ENCODE measurements around the gene MMP19.
A peak's percentile ranks its signal among the peaks of the same experiment; 100 is the strongest.

The MMP19 gene

GRCh38 chr12:55818140-55818728, 24.5 kb downstream of the MMP19 start:
- TF ChIP-seq SPI1 (IDR thresholded peaks at IDR 0.05; ENCODE audit: low read depth, low read length): no peak
- no peak for TF ChIP-seq POLR2AphosphoS5 (IDR thresholded peaks at IDR 0.05; ENCODE audit: low read depth, low read length)
- peak; percentile 57; the same call in 1 of the 2 replicates for TF ChIP-seq POLR2A (IDR thresholded peaks at IDR 0.05; ENCODE audit: low read depth, low read length)
- no peak for TF ChIP-seq PAX5 (IDR thresholded peaks at IDR 0.05; ENCODE audit: insufficient read depth, low read length, severe bottlenecking)
- FAIRE-seq (no peak), DNase-seq (ENCODE audit: insufficient read length, low spot score) (no peak)

- TF ChIP-seq TAF1 (IDR thresholded peaks at IDR 0.05; ENCODE audit: low read depth, low read length) (peak; percentile 85), SPI1 (IDR thresholded peaks at IDR 0.05; ENCODE audit: low read depth, low read length) (peak; percentile 87), PAX5 (IDR thresholded peaks at IDR 0.05; ENCODE audit: insufficient read depth, low read length, severe bottlenecking) (no peak), POU2F2 (IDR thresholded peaks at IDR 0.05; ENCODE audit: low read depth, low read length) (peak; percentile 46; the same call in 1 of the 2 replicates), POLR2AphosphoS5 (IDR thresholded peaks at IDR 0.05; ENCODE audit: low read depth, low read length) (peak; percentile 91), POLR2A (IDR thresholded peaks at IDR 0.05; ENCODE audit: low read depth, low read length) (peak; percentile 83)
- peak; percentile 86 for DNase-seq (ENCODE audit: insufficient read length, low spot score)
- FAIRE-seq: peak; percentile 99
These were observed 25.2 kb downstream of the MMP19 start, which contains the start of the genes ORMDL2 and SARNP for GRCh38 chr12:55817345-55818139. ORMDL2 (plus strand) TSS chr12:55818041; CDS start chr12:55819000, 959 bp downstream. SARNP (minus strand) TSS chr12:55817724; CDS start chr12:55817701, 23 bp downstream.

- FAIRE-seq (no peak), DNase-seq (ENCODE audit: insufficient read length, low spot score) (no peak)
- TF ChIP-seq SPI1 (IDR thresholded peaks at IDR 0.05; ENCODE audit: low read depth, low read length) (no peak), POLR2A (IDR thresholded peaks at IDR 0.05; ENCODE audit: low read depth, low read length) (no peak), POU2F2 (IDR thresholded peaks at IDR 0.05; ENCODE audit: low read depth, low read length) (no peak), PAX5 (IDR thresholded peaks at IDR 0.05; ENCODE audit: insufficient read depth, low read length, severe bottlenecking) (no peak), POLR2AphosphoS5 (IDR thresholded peaks at IDR 0.05; ENCODE audit: low read depth, low read length) (no peak)
These were observed 25.8 kb downstream of the MMP19 start for GRCh38 chr12:55816881-55817344.

- FAIRE-seq: no peak
- no peak for DNase-seq (ENCODE audit: insufficient read length, low spot score)
- TF ChIP-seq POLR2AphosphoS5 (IDR thresholded peaks at IDR 0.05; ENCODE audit: low read depth, low read length): no peak
- TF ChIP-seq SPI1 (IDR thresholded peaks at IDR 0.05; ENCODE audit: low read depth, low read length): no peak
- TF ChIP-seq POU2F2 (IDR thresholded peaks at IDR 0.05; ENCODE audit: low read depth, low read length): no peak
- TF ChIP-seq PAX5 (IDR thresholded peaks at IDR 0.05; ENCODE audit: insufficient read depth, low read length, severe bottlenecking): no peak
- TF ChIP-seq POLR2A (IDR thresholded peaks at IDR 0.05; ENCODE audit: low read depth, low read length): no peak
- TF ChIP-seq TAF1 (IDR thresholded peaks at IDR 0.05; ENCODE audit: low read depth, low read length): no peak
These were observed 27.3 kb downstream of the MMP19 start for GRCh38 chr12:55815473-55815872.

- FAIRE-seq: no peak
- TF ChIP-seq SPI1 (IDR thresholded peaks at IDR 0.05; ENCODE audit: low read depth, low read length) (no peak), POU2F2 (IDR thresholded peaks at IDR 0.05; ENCODE audit: low read depth, low read length) (no peak), POLR2A (IDR thresholded peaks at IDR 0.05; ENCODE audit: low read depth, low read length) (no peak), TAF1 (IDR thresholded peaks at IDR 0.05; ENCODE audit: low read depth, low read length) (no peak), PAX5 (IDR thresholded peaks at IDR 0.05; ENCODE audit: insufficient read depth, low read length, severe bottlenecking) (no peak), POLR2AphosphoS5 (IDR thresholded peaks at IDR 0.05; ENCODE audit: low read depth, low read length) (no peak)
- no peak for DNase-seq (ENCODE audit: insufficient read length, low spot score)
These were observed 28.5 kb downstream of the MMP19 start for GRCh38 chr12:55814257-55814656.

- DNase-seq (ENCODE audit: insufficient read length, low spot score) (no peak), FAIRE-seq (no peak)
- TF ChIP-seq PAX5 (IDR thresholded peaks at IDR 0.05; ENCODE audit: insufficient read depth, low read length, severe bottlenecking) (no peak), SPI1 (IDR thresholded peaks at IDR 0.05; ENCODE audit: low read depth, low read length) (no peak)
These were observed 30.6 kb downstream of the MMP19 start for GRCh38 chr12:55812088-55812487.

- TF ChIP-seq TAF1 (IDR thresholded peaks at IDR 0.05; ENCODE audit: low read depth, low read length): no peak
- TF ChIP-seq PAX5 (IDR thresholded peaks at IDR 0.05; ENCODE audit: insufficient read depth, low read length, severe bottlenecking): no peak
- TF ChIP-seq SPI1 (IDR thresholded peaks at IDR 0.05; ENCODE audit: low read depth, low read length): no peak
- no peak for TF ChIP-seq POLR2AphosphoS5 (IDR thresholded peaks at IDR 0.05; ENCODE audit: low read depth, low read length)
- TF ChIP-seq POU2F2 (IDR thresholded peaks at IDR 0.05; ENCODE audit: low read depth, low read length): no peak
- no peak for TF ChIP-seq POLR2A (IDR thresholded peaks at IDR 0.05; ENCODE audit: low read depth, low read length)
- DNase-seq (ENCODE audit: insufficient read length, low spot score) (no peak), FAIRE-seq (no peak)
These were observed 33.5 kb downstream of the MMP19 start for GRCh38 chr12:55809274-55809673.

- no peak for DNase-seq (ENCODE audit: insufficient read length, low spot score)
- no peak for FAIRE-seq
- no peak for TF ChIP-seq POLR2AphosphoS5 (IDR thresholded peaks at IDR 0.05; ENCODE audit: low read depth, low read length)
- TF ChIP-seq POLR2A (IDR thresholded peaks at IDR 0.05; ENCODE audit: low read depth, low read length): no peak
- TF ChIP-seq SPI1 (IDR thresholded peaks at IDR 0.05; ENCODE audit: low read depth, low read length): no peak
- no peak for TF ChIP-seq PAX5 (IDR thresholded peaks at IDR 0.05; ENCODE audit: insufficient read depth, low read length, severe bottlenecking)
- TF ChIP-seq TAF1 (IDR thresholded peaks at IDR 0.05; ENCODE audit: low read depth, low read length): no peak
- no peak for TF ChIP-seq POU2F2 (IDR thresholded peaks at IDR 0.05; ENCODE audit: low read depth, low read length)
These were observed 35.8 kb downstream of the MMP19 start for GRCh38 chr12:55806982-55807381.

- DNase-seq (ENCODE audit: insufficient read length, low spot score): no peak
- FAIRE-seq: no peak
- no peak for TF ChIP-seq TAF1 (IDR thresholded peaks at IDR 0.05; ENCODE audit: low read depth, low read length)
- TF ChIP-seq POLR2AphosphoS5 (IDR thresholded peaks at IDR 0.05; ENCODE audit: low read depth, low read length): no peak
- no peak for TF ChIP-seq PAX5 (IDR thresholded peaks at IDR 0.05; ENCODE audit: insufficient read depth, low read length, severe bottlenecking)
- TF ChIP-seq POLR2A (IDR thresholded peaks at IDR 0.05; ENCODE audit: low read depth, low read length): no peak
- no peak for TF ChIP-seq SPI1 (IDR thresholded peaks at IDR 0.05; ENCODE audit: low read depth, low read length)
- TF ChIP-seq POU2F2 (IDR thresholded peaks at IDR 0.05; ENCODE audit: low read depth, low read length): no peak
These were observed 45.2 kb downstream of the MMP19 start for GRCh38 chr12:55797550-55797949.

Data from GM12891 (cell line).